ENCODE results near the gene RHBDL1.

The RHBDL1 gene

GRCh38 chr16:677316-678190 is 2.1 kb downstream of the RHBDL1 start:
- peak overlapping the region; percentile 98 for H3K27ac ChIP-seq
- TF ChIP-seq, protein P1, sequence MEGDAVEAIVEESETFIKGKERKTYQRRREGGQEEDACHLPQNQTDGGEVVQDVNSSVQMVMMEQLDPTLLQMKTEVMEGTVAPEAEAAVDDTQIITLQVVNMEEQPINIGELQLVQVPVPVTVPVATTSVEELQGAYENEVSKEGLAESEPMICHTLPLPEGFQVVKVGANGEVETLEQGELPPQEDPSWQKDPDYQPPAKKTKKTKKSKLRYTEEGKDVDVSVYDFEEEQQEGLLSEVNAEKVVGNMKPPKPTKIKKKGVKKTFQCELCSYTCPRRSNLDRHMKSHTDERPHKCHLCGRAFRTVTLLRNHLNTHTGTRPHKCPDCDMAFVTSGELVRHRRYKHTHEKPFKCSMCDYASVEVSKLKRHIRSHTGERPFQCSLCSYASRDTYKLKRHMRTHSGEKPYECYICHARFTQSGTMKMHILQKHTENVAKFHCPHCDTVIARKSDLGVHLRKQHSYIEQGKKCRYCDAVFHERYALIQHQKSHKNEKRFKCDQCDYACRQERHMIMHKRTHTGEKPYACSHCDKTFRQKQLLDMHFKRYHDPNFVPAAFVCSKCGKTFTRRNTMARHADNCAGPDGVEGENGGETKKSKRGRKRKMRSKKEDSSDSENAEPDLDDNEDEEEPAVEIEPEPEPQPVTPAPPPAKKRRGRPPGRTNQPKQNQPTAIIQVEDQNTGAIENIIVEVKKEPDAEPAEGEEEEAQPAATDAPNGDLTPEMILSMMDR (IDR thresholded peaks at IDR 0.05): no peak
- TF ChIP-seq ZFX (IDR thresholded peaks at IDR 0.05; ENCODE audit: borderline replicate concordance): no peak

- TF ChIP-seq, protein P1 (IDR thresholded peaks at IDR 0.05): no peak
- no peak for TF ChIP-seq ZFX (IDR thresholded peaks at IDR 0.05; ENCODE audit: borderline replicate concordance)
These were observed 2.9 kb downstream of the RHBDL1 start for GRCh38 chr16:678209-678857.

GRCh38 chr16:678858-679813 is 3.7 kb downstream of the RHBDL1 start:
- TF ChIP-seq, protein P1 (IDR thresholded peaks at IDR 0.05): no peak
- no peak for TF ChIP-seq ZFX (IDR thresholded peaks at IDR 0.05; ENCODE audit: borderline replicate concordance)
- peak overlapping the region; percentile 98 for H3K27ac ChIP-seq

More at GRCh38 chr16:678209-678857, 2.9 kb downstream of the RHBDL1 start:
- peak overlapping the region; percentile 98 for H3K27ac ChIP-seq

- peak within 1 kb of the TSS; percentile 98 for H3K27ac ChIP-seq
- TF ChIP-seq, protein P1 (IDR thresholded peaks at IDR 0.05): no peak
- TF ChIP-seq ZFX (IDR thresholded peaks at IDR 0.05; ENCODE audit: borderline replicate concordance): no peak
These were observed 4.5 kb downstream of the RHBDL1 start, which contains the start of gene STUB1 for GRCh38 chr16:679814-680624. TSS of gene STUB1 (plus strand) at chr16:680410. CDS start at chr16:680526, 116 bp downstream.

DNA sequence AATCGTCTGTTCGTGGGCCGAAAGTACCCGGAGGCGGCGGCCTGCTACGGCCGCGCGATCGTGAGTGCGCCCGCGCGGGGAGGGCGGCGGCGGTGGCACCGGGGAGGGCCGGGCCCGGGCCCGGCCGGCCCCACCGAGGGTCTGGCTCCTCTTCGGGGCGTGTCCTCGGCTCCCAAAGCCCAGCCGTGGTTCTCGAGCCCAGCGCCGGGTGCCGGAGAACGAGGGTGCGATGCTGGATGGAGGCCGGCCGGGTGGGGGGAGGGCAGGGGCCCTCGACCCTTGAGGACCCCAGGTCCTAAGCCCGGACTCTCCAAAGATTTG is 5.1 kb downstream of the RHBDL1 start:
- H3K27ac ChIP-seq: peak overlapping the region; percentile 98
- TF ChIP-seq, protein P1 (IDR thresholded peaks at IDR 0.05): no peak
- TF ChIP-seq ZFX (IDR thresholded peaks at IDR 0.05; ENCODE audit: borderline replicate concordance): no peak

DNA sequence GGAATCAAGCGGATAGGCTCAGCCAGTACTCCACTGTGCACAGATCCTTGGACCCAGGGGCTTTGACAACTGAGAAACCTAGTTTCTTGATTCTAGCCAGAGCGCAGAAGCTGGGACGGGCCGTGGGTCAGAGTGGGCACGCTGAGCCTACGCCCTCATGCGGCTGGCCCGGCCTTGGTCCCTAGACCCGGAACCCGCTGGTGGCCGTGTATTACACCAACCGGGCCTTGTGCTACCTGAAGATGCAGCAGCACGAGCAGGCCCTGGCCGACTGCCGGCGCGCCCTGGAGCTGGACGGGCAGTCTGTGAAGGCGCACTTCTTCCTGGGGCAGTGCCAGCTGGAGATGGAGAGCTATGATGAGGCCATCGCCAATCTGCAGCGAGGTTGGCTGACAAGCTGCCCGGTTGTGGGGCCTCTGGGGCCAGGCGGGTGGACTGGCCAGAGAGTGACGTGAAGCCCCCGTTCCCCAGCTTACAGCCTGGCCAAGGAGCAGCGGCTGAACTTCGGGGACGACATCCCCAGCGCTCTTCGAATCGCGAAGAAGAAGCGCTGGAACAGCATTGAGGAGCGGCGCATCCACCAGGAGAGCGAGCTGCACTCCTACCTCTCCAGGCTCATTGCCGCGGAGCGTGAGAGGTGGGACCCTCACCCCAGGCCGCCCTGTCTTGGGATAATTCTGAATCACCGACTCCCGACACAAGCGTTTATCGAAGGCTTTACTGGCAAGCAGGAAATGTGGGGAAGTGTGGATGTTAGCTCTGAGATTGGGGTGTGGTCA is 5.7 kb downstream of the RHBDL1 start:
- peak overlapping the region; percentile 98 for H3K27ac ChIP-seq
- no peak for TF ChIP-seq ZFX (IDR thresholded peaks at IDR 0.05; ENCODE audit: borderline replicate concordance)
- TF ChIP-seq, protein P1 (IDR thresholded peaks at IDR 0.05): peak; percentile 34

Data from 22Rv1 (cell line).